Stimulated activated CD4-positive, alpha-beta T cell treated with anti-CD3 and anti-CD28 coated beads, Interleukin-15, amount 100 ng/mL, for 1 hour (primary cell): ENCODE data around the gene MMP17.

Experiments used
- DNase-seq, 2 donors: peaks; one replicate each; pipeline ENCODE4 v3.0.0-alpha.2; 2020; ENCODE audit warnings: low read depth in 1 of 2, low spot score in 1 of 2

MMP17 gene

GRCh38 chr12:131847456-131847855 is 19.3 kb downstream of the MMP17 start:
- DNase-seq, result no peak

GRCh38 chr12:131848753-131849152 is 20.6 kb downstream of the MMP17 start:
- no peak for DNase-seq

- no peak for DNase-seq
Observed at GRCh38 chr12:131849700-131850553, 21.7 kb downstream of the MMP17 start.

- no peak for DNase-seq
Observed at GRCh38 chr12:131850856-131851559, 22.8 kb downstream of the MMP17 start.

GRCh38 chr12:131851741-131852550 is 23.8 kb downstream of the MMP17 start:
- no peak for DNase-seq

GRCh38 chr12:131852551-131853299 is 24.5 kb downstream of the MMP17 start:
- DNase-seq, result no peak

- DNase-seq, result no peak
Observed at GRCh38 chr12:131853832-131854797, 25.9 kb downstream of the MMP17 start.

- DNase-seq, result no peak
Observed at GRCh38 chr12:131854861-131855476, 26.8 kb downstream of the MMP17 start.

- no peak for DNase-seq
Observed at GRCh38 chr12:131855521-131856142, 27.4 kb downstream of the MMP17 start.

GRCh38 chr12:131856366-131857097 is 28.3 kb downstream of the MMP17 start:
- DNase-seq, result no peak

- no peak for DNase-seq
Observed at GRCh38 chr12:131857908-131858850, 30.0 kb downstream of the MMP17 start.

GRCh38 chr12:131860472-131861260 is 32.5 kb downstream of the MMP17 start:
- no peak for DNase-seq

- DNase-seq, result no peak
Observed at GRCh38 chr12:131861261-131862083, 33.3 kb downstream of the MMP17 start.

- DNase-seq, result no peak
Observed at GRCh38 chr12:131862084-131862441, 33.9 kb downstream of the MMP17 start.

- no peak for DNase-seq
Observed at GRCh38 chr12:131862600-131862993, 34.4 kb downstream of the MMP17 start.
